LNCaP clone FGC (cell line): ENCODE data around the gene FLT4.

Experiments
- DNase-seq: peaks from one replicate; pipeline ENCODE4 v3.0.0-alpha.2; 2011; ENCODE audit warnings: low read depth
- H3K4me3 ChIP-seq: 2 replicates; pipeline ENCODE4 v1.5.1; 2011; ENCODE audit warnings: mild to moderate bottlenecking, low read depth, low read length, control low read depth
- TF ChIP-seq, protein P1 (sequence below): IDR thresholded peaks from 2 replicates; pipeline ENCODE4 v1.5.1; 2012; ENCODE audit warnings: mild to moderate bottlenecking; ENCODE audit not compliant: control insufficient read depth, insufficient read depth; ENCODE audit errors: extremely low read depth

Gene FLT4

DNA sequence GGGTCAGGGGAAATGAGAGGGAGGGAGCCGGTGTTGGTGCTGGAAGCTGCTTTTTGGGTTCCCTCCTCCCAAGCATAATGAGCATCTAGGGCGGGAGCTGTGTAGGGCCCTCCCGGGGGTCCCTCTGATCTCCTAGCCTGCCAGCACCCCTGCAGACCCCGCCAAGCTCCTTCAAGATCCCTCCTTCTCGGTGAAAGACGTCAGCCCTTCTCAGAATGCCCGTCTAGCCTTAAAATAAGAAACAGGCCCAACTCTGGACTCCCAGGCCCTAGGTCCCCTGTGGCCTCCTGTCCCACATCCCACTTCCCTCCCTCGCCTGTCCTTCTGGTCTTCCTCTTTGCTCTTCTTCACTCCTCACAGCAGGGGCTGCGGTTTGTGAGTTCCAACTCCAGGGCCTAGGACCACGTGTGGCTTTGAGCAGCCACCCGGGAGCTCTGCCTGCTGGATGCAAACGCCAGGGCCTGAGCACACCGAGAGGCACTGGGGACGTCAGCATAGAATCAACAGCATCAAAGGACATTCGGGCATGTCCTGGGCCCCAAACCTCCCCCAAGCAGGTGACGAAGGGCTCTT, 49.3 kb downstream of the FLT4 start:
- TF ChIP-seq, protein P1, sequence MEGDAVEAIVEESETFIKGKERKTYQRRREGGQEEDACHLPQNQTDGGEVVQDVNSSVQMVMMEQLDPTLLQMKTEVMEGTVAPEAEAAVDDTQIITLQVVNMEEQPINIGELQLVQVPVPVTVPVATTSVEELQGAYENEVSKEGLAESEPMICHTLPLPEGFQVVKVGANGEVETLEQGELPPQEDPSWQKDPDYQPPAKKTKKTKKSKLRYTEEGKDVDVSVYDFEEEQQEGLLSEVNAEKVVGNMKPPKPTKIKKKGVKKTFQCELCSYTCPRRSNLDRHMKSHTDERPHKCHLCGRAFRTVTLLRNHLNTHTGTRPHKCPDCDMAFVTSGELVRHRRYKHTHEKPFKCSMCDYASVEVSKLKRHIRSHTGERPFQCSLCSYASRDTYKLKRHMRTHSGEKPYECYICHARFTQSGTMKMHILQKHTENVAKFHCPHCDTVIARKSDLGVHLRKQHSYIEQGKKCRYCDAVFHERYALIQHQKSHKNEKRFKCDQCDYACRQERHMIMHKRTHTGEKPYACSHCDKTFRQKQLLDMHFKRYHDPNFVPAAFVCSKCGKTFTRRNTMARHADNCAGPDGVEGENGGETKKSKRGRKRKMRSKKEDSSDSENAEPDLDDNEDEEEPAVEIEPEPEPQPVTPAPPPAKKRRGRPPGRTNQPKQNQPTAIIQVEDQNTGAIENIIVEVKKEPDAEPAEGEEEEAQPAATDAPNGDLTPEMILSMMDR = no peak
- DNase-seq = no peak
- H3K4me3 ChIP-seq = no peak overlapping the region

DNA sequence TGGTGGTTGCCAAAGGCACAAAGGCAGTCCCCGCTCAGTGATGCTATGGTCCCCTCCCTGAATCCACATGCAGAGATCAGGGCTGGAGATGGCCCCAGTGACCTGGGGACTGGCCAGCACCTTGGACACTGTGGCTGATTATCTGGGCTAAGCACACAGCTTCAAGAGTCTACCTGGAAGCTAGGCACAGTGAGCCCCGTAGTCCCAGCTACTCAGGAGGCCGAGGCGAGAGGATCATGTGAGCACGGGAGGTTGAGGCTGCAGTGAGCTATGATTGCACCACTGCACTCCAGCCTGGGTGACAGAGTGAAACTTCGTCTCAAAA, 49.8 kb downstream of the FLT4 start:
- no peak for DNase-seq
- no peak overlapping the region for H3K4me3 ChIP-seq
- TF ChIP-seq, protein P1 = no peak

DNA sequence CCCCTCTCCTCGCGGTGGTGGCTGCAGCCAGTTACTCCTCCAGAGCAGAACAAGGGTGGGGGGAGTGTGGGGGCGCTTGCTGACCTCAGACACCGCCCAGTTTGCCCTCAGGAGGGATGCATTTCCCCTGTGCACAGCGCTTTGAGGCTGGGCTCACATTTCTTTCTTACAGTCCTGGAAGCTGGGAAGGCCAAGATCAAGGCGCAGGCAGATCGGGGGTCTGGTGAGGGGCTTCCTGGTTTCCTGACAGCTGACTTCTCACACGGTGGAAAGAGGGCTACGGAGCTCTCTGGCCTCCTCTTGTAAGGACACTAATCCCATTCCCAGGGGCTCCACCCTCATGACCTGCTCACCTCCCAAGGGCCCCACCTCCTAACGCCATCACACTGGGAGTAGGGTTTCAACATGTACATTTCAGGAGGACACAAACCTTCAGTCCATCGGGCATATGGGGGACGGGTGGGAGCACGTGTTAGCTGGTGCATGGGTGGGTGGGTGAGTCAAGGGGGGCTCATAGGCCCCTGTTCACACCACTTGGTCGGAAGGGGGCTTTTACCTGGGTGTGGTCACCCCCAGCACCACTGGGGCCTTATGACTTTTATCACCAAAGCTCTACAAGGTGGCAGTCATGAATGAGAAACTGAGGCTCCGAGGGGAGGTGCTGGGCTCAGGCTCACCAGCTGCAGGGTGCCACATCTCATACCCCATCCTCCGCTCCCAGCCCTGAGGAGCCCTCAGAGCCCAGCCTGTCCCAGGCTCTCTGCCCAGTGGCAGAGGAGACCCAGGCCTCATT, 50.4 kb downstream of the FLT4 start:
- no peak overlapping the region for H3K4me3 ChIP-seq
- no peak for DNase-seq
- TF ChIP-seq, protein P1 = no peak

DNA sequence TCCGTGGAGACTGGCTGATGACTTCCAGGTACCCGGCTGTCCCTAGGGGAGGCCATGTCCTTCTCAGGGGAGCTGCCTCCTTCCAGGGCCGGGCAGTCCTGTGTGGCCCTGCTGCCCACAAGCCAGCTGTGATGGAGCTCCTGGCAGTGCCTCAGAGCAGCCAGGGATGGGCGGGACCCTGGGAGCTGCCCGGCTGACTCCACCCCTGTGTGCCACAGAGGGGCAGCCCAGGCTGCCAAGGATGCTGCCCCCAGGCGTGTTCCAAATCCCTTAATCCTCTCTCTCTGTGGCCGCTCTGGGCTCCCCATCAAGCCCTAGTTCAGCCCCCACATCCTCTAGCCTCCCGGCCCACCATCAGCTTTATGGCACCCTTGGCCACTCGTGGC, 51.1 kb downstream of the FLT4 start:
- H3K4me3 ChIP-seq = no peak overlapping the region
- DNase-seq = no peak
- TF ChIP-seq, protein P1 = no peak

DNA sequence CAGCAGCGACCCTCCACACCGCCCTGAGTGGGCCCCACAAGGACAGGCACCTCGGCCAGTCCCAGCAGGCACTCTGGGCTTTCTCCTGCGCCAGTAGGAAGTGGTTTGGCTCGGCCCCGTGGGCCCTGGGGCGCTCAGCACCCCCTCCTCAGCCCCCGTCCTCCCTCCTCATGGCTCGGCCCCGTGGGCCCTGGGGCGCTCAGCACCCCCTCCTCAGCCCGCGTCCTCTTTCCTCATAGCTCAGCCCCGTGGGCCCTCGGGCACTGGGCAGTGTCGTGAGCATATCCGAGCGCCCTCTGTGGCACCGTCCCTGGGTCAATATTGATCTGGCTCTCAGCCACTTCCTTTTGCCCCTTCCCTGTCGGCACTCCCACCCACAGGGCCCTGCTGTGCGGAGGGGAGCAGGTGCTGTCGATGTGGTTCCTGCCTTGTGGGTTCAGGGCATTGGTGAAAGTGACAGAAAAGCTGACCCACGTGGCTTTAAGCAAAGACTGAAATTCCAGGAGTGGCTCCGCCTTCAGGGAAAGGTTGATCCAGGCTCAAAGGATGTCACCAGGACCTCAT, 52.6 kb downstream of the FLT4 start:
- TF ChIP-seq, protein P1 = peak; percentile 12; the same call in 1 of the 2 replicates
- DNase-seq = peak; percentile 22
- H3K4me3 ChIP-seq = no peak overlapping the region

DNA sequence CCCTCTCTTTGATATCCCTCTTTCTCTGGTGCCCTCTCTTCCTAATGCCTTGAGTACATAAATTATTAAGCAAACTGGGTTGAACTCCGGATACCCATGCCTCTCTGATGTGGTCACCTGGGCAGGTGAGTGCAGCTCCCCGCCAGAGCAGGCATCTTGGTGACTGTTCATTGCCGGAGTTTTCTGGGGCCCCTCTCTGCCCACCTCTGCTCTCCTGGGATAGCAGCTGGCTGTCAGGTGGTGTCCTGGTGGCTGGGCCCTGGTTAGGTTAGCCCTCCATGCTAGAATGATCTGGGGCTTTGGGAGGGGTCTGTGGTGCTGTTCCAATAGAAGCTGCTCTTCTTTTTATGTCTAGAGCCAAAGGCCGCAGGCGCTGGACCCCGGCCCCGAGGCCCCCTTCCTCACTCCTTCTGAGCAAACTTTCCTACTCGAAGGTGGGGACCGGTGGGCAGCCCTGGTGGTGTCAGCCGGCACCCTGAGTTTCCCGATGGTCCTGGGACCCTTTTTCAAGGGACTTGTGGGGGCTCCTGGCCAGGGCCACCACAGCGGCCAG, 53.2 kb downstream of the FLT4 start:
- peak overlapping the region; percentile 32 for H3K4me3 ChIP-seq
- TF ChIP-seq, protein P1 = no peak
- DNase-seq = peak; percentile 15
